HG02642 (cell line): ENCODE results near the gene DPP6.
A peak's percentile ranks its signal among the peaks of the same experiment; 100 is the strongest.

Experiments used
- ATAC-seq: cut with Tn5 transposase; IDR thresholded peaks from one replicate; pipeline ENCODE4 v1.9.1; 2021; ENCODE audit warnings: mild to moderate bottlenecking; ENCODE audit not compliant: unreplicated experiment, poor library complexity

The DPP6 gene

GRCh38 chr7:154862153-154862791 is 810.1 kb downstream of the DPP6 start:
- no peak for ATAC-seq

GRCh38 chr7:154863766-154864522 is 811.7 kb downstream of the DPP6 start:
- no peak for ATAC-seq

GRCh38 chr7:154864523-154864891 is 812.3 kb downstream of the DPP6 start:
- ATAC-seq: no peak

GRCh38 chr7:154865984-154866685 is 813.9 kb downstream of the DPP6 start:
- ATAC-seq: no peak

- peak; percentile 50 for ATAC-seq
Measured at GRCh38 chr7:154867068-154867467, 814.9 kb downstream of the DPP6 start.

GRCh38 chr7:154868921-154869320 is 816.7 kb downstream of the DPP6 start:
- no peak for ATAC-seq

- ATAC-seq: no peak
Measured at GRCh38 chr7:154869436-154869835, 817.2 kb downstream of the DPP6 start.

GRCh38 chr7:154871507-154871906 is 819.3 kb downstream of the DPP6 start:
- no peak for ATAC-seq

GRCh38 chr7:154871928-154872750 is 819.9 kb downstream of the DPP6 start:
- ATAC-seq: no peak

- ATAC-seq: no peak
Measured at GRCh38 chr7:154872811-154873499, 820.8 kb downstream of the DPP6 start.

GRCh38 chr7:154873500-154874121 is 821.4 kb downstream of the DPP6 start:
- ATAC-seq: no peak

- no peak for ATAC-seq
Measured at GRCh38 chr7:154874409-154875113, 822.4 kb downstream of the DPP6 start.

- no peak for ATAC-seq
Measured at GRCh38 chr7:154875297-154875696, 823.1 kb downstream of the DPP6 start.

- no peak for ATAC-seq
Measured at GRCh38 chr7:154876516-154876915, 824.3 kb downstream of the DPP6 start.

GRCh38 chr7:154877031-154877430 is 824.8 kb downstream of the DPP6 start:
- no peak for ATAC-seq

GRCh38 chr7:154879629-154880028 is 827.4 kb downstream of the DPP6 start:
- no peak for ATAC-seq

GRCh38 chr7:154880513-154880912 is 828.3 kb downstream of the DPP6 start:
- no peak for ATAC-seq

GRCh38 chr7:154881026-154881425 is 828.8 kb downstream of the DPP6 start:
- no peak for ATAC-seq

GRCh38 chr7:154881526-154881925 is 829.3 kb downstream of the DPP6 start:
- ATAC-seq: no peak
